DND-41 (cell line): ENCODE data around the gene MYO1E.
"Not testable (repeated sequence)": the region's sequence is repeated elsewhere in the genome, so short reads cannot be mapped to it uniquely, and the experiment has no call there.

ENCODE experiments used
- ATAC-seq: fragments of 200-7000 bp; cut with Tn5 transposase; 3 replicates; pipeline ENCODE4 v1.9.1; 2021; ENCODE audit warnings: low read depth; ENCODE audit not compliant: insufficient read depth
- DNase-seq: peaks from one replicate; pipeline ENCODE4 v3.0.0-alpha.2; 2020
- H2AFZ ChIP-seq: 2 replicates; pipeline ENCODE4 v1.6.0; 2012; ENCODE audit warnings: low read depth, low read length
- H3K27ac ChIP-seq: 2 replicates; pipeline ENCODE4 v1.5.1; 2012; ENCODE audit warnings: low read length, inconsistent platforms
- H3K27me3 ChIP-seq: fragments of 200-600 bp; sonication (generic); 2 replicates; pipeline ENCODE4 v1.6.0; 2012; ENCODE audit warnings: low read length, mild to moderate bottlenecking, inconsistent platforms; ENCODE audit not compliant: insufficient read depth, poor library complexity
- H3K36me3 ChIP-seq: 2 replicates; pipeline ENCODE4 v1.5.1; 2012; ENCODE audit warnings: low read length, inconsistent platforms; ENCODE audit not compliant: insufficient read depth
- H3K4me1 ChIP-seq: 2 replicates; pipeline ENCODE4 v1.5.1; 2012; ENCODE audit warnings: mild to moderate bottlenecking, low read length; ENCODE audit not compliant: insufficient read depth
- H3K4me2 ChIP-seq: 2 replicates; pipeline ENCODE4 v1.6.0; 2012; ENCODE audit warnings: mild to moderate bottlenecking, moderate library complexity, low read length, inconsistent platforms; ENCODE audit not compliant: insufficient read depth
- H3K4me3 ChIP-seq, 2 experiments: fragments of 200-600 bp in 1 of 2; shearing (Covaris generic) in 1 of 2; 2 replicates each; pipeline ENCODE4 v1.5.1; 2012 to 2016; ENCODE audit warnings: inconsistent platforms in 2 of 2, low read length in 2 of 2, mild to moderate bottlenecking in 2 of 2, low read depth in 1 of 2, moderate library complexity in 1 of 2
- H3K79me2 ChIP-seq: 2 replicates; pipeline ENCODE4 v1.6.0; 2012; ENCODE audit warnings: low read length, inconsistent platforms; ENCODE audit not compliant: insufficient read depth
- H3K9ac ChIP-seq: 2 replicates; pipeline ENCODE4 v1.6.0; 2012; ENCODE audit warnings: low read depth, mild to moderate bottlenecking, inconsistent platforms, low read length, moderate library complexity
- H3K9me3 ChIP-seq: 2 replicates; pipeline ENCODE4 v1.5.1; 2012; ENCODE audit warnings: low read length, moderate library complexity, mild to moderate bottlenecking, inconsistent platforms; ENCODE audit not compliant: insufficient read depth, severe bottlenecking
- H4K20me1 ChIP-seq: 2 replicates; pipeline ENCODE4 v1.6.0; 2012; ENCODE audit warnings: low read length; ENCODE audit not compliant: insufficient read depth
- CTCF ChIP-seq: IDR thresholded peaks from 2 replicates; pipeline ENCODE4 v1.5.1; 2012; ENCODE audit warnings: borderline replicate concordance, low read length, moderate library complexity, mild to moderate bottlenecking; ENCODE audit not compliant: poor library complexity, severe bottlenecking; ENCODE audit errors: extremely low read depth
- EZH2 ChIP-seq: IDR thresholded peaks from 3 replicates; pipeline ENCODE4 v1.6.1; 2012; ENCODE audit warnings: borderline replicate concordance, low read depth, mild to moderate bottlenecking, moderate library complexity, low read length, inconsistent platforms; ENCODE audit not compliant: severe bottlenecking

Gene MYO1E

DNA sequence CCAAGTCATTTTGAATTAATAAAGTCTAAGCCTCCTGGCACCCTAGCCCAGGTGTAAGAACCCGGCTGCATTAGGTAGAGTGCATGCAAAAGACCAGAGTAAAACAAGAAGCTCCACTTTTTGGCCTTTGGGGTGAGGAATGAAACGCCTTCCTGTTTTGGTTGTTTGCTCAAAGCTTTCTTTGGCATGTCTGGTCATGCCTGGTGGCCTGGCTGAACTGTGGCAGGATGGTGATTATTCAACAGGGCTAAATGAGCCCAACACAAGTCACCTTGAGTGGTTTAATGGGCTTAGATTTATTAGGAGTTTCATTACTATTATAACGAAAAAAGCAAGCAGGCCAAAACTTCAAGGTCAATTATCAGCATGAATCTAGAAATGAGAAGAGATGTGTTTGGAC is 206.9 kb downstream of the MYO1E start:
- Histone ChIP-seq H2AFZ (no peak overlapping the region), H3K4me2 (no peak overlapping the region), H3K4me1 (no peaks in the 10 kb centered on the region), H3K36me3 (no peaks in the 10 kb centered on the region), H3K27ac (no peak overlapping the region), H3K27me3 (no peaks in the 10 kb centered on the region), H3K9ac (no peak overlapping the region), H4K20me1 (no peaks in the 10 kb centered on the region), H3K4me3 (no peak overlapping the region), H3K79me2 (no peaks in the 10 kb centered on the region), H3K9me3 (no peaks in the 10 kb centered on the region)
- TF ChIP-seq CTCF, result no peak
- no peak for TF ChIP-seq EZH2
- ATAC-seq (no peak), DNase-seq (no peak)

GRCh38 chr15:59162080-59162479 is 210.6 kb downstream of the MYO1E start:
- not testable (repeated sequence) for H3K27me3 ChIP-seq, H3K4me2 ChIP-seq, H3K4me1 ChIP-seq, H4K20me1 ChIP-seq, H2AFZ ChIP-seq, H3K27ac ChIP-seq, ATAC-seq, H3K36me3 ChIP-seq, DNase-seq, H3K4me3 ChIP-seq, H3K79me2 ChIP-seq, H3K9me3 ChIP-seq, H3K9ac ChIP-seq

DNA sequence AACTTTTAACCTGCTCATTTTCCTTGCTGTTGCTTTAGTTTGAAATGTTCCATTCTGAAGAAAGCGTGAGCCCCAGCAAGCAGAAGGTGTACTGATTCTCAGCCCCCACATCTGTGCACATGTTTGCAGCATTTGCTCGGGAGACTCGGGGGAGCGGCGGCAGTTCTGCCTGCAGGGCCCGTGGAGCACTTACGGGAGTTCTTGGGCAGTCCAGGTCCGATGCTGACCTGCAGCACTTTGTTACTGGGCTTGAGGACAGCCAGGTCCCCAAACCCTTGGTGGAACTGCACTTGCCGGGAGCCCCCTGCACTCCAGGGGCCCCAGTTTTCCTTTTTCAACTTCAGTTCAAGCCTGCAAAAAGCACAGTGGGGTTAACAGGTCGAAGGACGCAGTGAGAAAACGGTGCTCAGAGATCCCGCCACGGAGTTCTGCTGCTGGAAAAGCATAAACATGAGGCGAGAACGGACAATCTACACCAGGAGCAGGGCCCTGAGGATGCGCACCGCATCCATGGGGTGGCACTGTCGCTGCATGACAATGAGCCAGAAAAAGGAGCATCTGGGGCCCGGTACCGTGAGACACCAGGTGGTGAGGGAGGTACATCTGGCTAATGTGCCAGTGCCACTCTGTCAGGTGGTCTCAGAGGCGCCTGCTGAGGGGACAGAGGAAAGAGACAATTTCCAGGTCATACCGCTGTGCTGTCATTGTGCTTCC is 211.6 kb downstream of the MYO1E start:
- H3K9ac ChIP-seq, result no peak overlapping the region
- no peaks in the 10 kb centered on the region for H3K79me2 ChIP-seq
- ATAC-seq (no peak), DNase-seq (no peak)
- no peaks in the 10 kb centered on the region for H3K4me1 ChIP-seq
- H3K27me3 ChIP-seq, result no peaks in the 10 kb centered on the region
- no peak overlapping the region for H2AFZ ChIP-seq
- H3K4me2 ChIP-seq, result no peak overlapping the region
- no peaks in the 10 kb centered on the region for H3K36me3 ChIP-seq
- H3K4me3 ChIP-seq, result no peak overlapping the region
- TF ChIP-seq EZH2 (no peak), CTCF (peak; percentile 51)
- no peaks in the 10 kb centered on the region for H4K20me1 ChIP-seq
- H3K9me3 ChIP-seq, result no peaks in the 10 kb centered on the region
- no peak overlapping the region for H3K27ac ChIP-seq

GRCh38 chr15:59159210-59159609 is 213.5 kb downstream of the MYO1E start:
- Histone ChIP-seq H3K27ac (no peak overlapping the region), H3K36me3 (no peaks in the 10 kb centered on the region), H3K4me3 (no peak overlapping the region), H3K9me3 (no peaks in the 10 kb centered on the region), H3K79me2 (no peaks in the 10 kb centered on the region), H2AFZ (no peak overlapping the region), H3K9ac (no peak overlapping the region), H3K4me1 (no peaks in the 10 kb centered on the region), H4K20me1 (no peaks in the 10 kb centered on the region), H3K4me2 (no peak overlapping the region), H3K27me3 (no peaks in the 10 kb centered on the region)
- no peak for DNase-seq
- TF ChIP-seq EZH2, result no peak
- no peak for TF ChIP-seq CTCF
- no peak for ATAC-seq
